Stomach (tissue), 9 donors: Measurements from ENCODE around the gene HESX1. TPM values are rescaled to one million over a fixed set of nuclear protein-coding genes. Genes with fewer than 3 reads are reported as not detected.

Experiments
- DNase-seq, 2 donors: peaks; one replicate each; pipeline versions ENCODE4 v3.0.0 to v3.0.0-alpha.2; 2013 to 2019
- H3K27ac ChIP-seq, 5 donors: fragments of 200-600 bp in 4 of 5; sonication (generic) in 4 of 5; one replicate each; pipeline ENCODE4 v1.5.1; 2013 to 2019; ENCODE audit warnings: mild to moderate bottlenecking in 1 of 5, moderate library complexity in 1 of 5
- H3K27me3 ChIP-seq, 3 donors: fragments of 200-600 bp; sonication (generic); one replicate each; pipeline ENCODE4 v1.5.1; 2017 to 2019; ENCODE audit warnings: mixed run types in 1 of 3
- H3K36me3 ChIP-seq, 4 donors: fragments of 200-600 bp; sonication (generic); 1 replicate in 3 of 4; 2 replicates in 1 of 4; pipeline ENCODE4 v1.5.1; 2016 to 2019
- H3K4me1 ChIP-seq, 4 donors: fragments of 200-600 bp; sonication (generic); one replicate each; pipeline ENCODE4 v1.5.1; 2016 to 2019
- H3K4me3 ChIP-seq, 4 donors: fragments of 200-600 bp; sonication (generic) in 3 of 4; one replicate each; pipeline ENCODE4 v1.5.1; 2016 to 2019; ENCODE audit warnings: mild to moderate bottlenecking in 1 of 4
- H3K9me3 ChIP-seq, 4 donors: fragments of 200-600 bp; sonication (generic); one replicate each; pipeline ENCODE4 v1.5.1; 2016 to 2019
- EP300 ChIP-seq: sonication (generic); formaldehyde crosslinking; IDR thresholded peaks from one replicate; pipeline ENCODE4 v1.6.1; 2017; ENCODE audit warnings: antibody characterized with exemption
- POLR2A ChIP-seq, 4 donors: fragments of 450-650 bp; IDR thresholded peaks; one replicate each; pipeline ENCODE4 v1.6.1; 2016; ENCODE audit warnings: antibody characterized with exemption in 4 of 4, control low read depth in 2 of 4, mild to moderate bottlenecking in 1 of 4, moderate library complexity in 1 of 4
- POLR2AphosphoS5 ChIP-seq, 3 donors: sonication (generic); formaldehyde crosslinking; IDR thresholded peaks; one replicate each; pipeline ENCODE4 v1.6.1; 2016; ENCODE audit warnings: antibody characterized with exemption in 3 of 3
- WGBS, 5 donors: extraction: QIAGEN DNeasy Blood & Tissue Kit in 3 of 5; methylation state at CpG; one replicate each; pipeline versions ENCODE4 v1.1.5 to v1.1.7; 2013 to 2018; 5-methylcytosine and 5-hydroxymethylcytosine counted together
- intact Hi-C: fragments of 100-400 bp; cut with DNase I; formaldehyde crosslinking; loops from one replicate; pipeline ENCODE4 v1.15.1; 2023; ENCODE audit warnings: low total_unique reads
- polyA plus RNA-seq, 3 donors: library from polyadenylated mRNA; stranded (reverse); fragments of 200-250 nt; gene quantifications; one replicate each; pipeline ENCODE4 v1.2.3, GENCODE V29; 2013
- total RNA-seq, 5 donors: library from RNA; depleted of rRNA; stranded (reverse); fragments of >200 nt; gene quantifications; one replicate each; pipeline versions ENCODE4 v1.1.0 to v1.2.3, GENCODE V29; 2014 to 2016
- TF ChIP-seq, protein P1 (sequence below), 7 experiments: fragments of 450-650 bp in 4 of 7; fragments of 200-600 bp in 3 of 7; sonication (generic) in 3 of 7; IDR thresholded peaks; one replicate each; pipeline ENCODE4 v1.5.1; 2016 to 2019; ENCODE audit warnings: antibody characterized with exemption in 7 of 7, control low read depth in 2 of 7, mild to moderate bottlenecking in 1 of 7
- donor health status: healthy with polysubstance abuse.
- donor health status: Bipolar disorder and iron deficiency.
- donor health status: healthy.

HESX1 gene
- total and polyA plus RNA-seq, 8 donors = 1.00 to 23.9 (median 2.3) TPM; not detected in 4

DNA sequence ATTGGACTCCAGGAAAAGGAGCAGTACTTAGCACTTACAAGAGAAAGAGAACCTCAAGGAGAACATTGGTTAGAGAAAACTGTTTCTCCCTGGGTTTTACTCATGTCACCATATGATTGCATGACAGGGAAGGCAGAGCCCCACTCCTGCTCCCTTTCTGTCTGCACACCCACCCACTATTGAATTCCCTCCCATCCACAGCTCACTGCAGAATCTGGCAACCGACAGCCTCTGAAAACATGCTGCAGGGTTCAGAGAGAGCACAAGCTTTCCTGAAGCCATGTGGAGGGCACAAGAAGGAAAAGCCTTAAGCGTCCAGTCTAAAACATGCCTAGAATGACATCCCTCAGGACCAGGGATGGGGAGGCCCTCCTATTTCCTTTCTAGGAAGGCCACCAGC is 31.6 kb downstream of the HESX1 start:
- no peak for DNase-seq
- H3K36me3 ChIP-seq = no peaks in the 10 kb centered on the region
- TF ChIP-seq EP300 (no peak), POLR2A (IDR thresholded peaks at IDR 0.05) (no peak), POLR2AphosphoS5 (IDR thresholded peaks at IDR 0.05) (no peak)
- TF ChIP-seq, protein P1, sequence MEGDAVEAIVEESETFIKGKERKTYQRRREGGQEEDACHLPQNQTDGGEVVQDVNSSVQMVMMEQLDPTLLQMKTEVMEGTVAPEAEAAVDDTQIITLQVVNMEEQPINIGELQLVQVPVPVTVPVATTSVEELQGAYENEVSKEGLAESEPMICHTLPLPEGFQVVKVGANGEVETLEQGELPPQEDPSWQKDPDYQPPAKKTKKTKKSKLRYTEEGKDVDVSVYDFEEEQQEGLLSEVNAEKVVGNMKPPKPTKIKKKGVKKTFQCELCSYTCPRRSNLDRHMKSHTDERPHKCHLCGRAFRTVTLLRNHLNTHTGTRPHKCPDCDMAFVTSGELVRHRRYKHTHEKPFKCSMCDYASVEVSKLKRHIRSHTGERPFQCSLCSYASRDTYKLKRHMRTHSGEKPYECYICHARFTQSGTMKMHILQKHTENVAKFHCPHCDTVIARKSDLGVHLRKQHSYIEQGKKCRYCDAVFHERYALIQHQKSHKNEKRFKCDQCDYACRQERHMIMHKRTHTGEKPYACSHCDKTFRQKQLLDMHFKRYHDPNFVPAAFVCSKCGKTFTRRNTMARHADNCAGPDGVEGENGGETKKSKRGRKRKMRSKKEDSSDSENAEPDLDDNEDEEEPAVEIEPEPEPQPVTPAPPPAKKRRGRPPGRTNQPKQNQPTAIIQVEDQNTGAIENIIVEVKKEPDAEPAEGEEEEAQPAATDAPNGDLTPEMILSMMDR (IDR thresholded peaks at IDR 0.05) = no peak
- no peaks in the 10 kb centered on the region for H3K9me3 ChIP-seq
- H3K27me3 ChIP-seq = peaks cover 0 to 36% (median 12%) of the 10 kb centered on the region in 3 donors
- no peak overlapping the region for H3K4me3 ChIP-seq
- no peak overlapping the region for H3K27ac ChIP-seq
- intact Hi-C loops = no loop called here
- WGBS, 5 donors = 54 to 77% (median 75%) methylated on average over 2 of the region's 2 CpGs
- peaks cover 12 to 33% (median 26%) of the 10 kb centered on the region in 4 donors for H3K4me1 ChIP-seq

- Histone ChIP-seq H3K4me1 (peaks cover 12 to 35% (median 26%) of the 10 kb centered on the region in 4 donors), H3K27me3 (peaks cover 0 to 45% (median 12%) of the 10 kb centered on the region in 3 donors), H3K27ac (no peak overlapping the region), H3K4me3 (no peak overlapping the region), H3K36me3 (no peaks in the 10 kb centered on the region), H3K9me3 (no peaks in the 10 kb centered on the region)
- no peak for DNase-seq
- intact Hi-C loops = no loop called here
- TF ChIP-seq, protein P1 (IDR thresholded peaks at IDR 0.05) = no peak
- TF ChIP-seq POLR2A (IDR thresholded peaks at IDR 0.05) (no peak), POLR2AphosphoS5 (IDR thresholded peaks at IDR 0.05) (no peak), EP300 (no peak)
- 52 to 72% (median 64%) methylated on average over 2 of the region's 2 CpGs for WGBS, 5 donors
Measured at GRCh38 chr3:57166660-57167059, 33.1 kb downstream of the HESX1 start.

DNA sequence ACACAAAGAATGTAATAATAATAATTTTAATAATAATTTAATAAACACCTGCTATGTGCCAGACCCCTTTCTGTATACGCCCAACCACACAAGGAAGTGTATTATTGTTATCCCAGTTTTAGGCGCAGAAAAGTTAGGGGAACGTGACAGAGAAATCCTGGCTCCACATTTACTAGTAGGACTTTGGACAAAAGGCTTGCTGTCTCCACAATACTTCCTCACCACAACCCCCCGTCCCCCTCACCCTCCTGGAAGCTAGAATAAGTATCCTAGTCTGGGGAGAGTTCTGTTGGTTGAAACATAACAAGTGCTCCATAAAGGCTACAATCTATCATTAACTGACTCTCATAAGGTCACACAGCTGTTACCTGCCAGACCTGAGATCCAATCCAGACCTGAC is 34.1 kb downstream of the HESX1 start:
- TF ChIP-seq EP300 (no peak), POLR2A (IDR thresholded peaks at IDR 0.05) (no peak), POLR2AphosphoS5 (IDR thresholded peaks at IDR 0.05) (no peak)
- TF ChIP-seq, protein P1 (IDR thresholded peaks at IDR 0.05) = no peak
- 9 to 22% (median 18%) methylated on average over 4 of the region's 4 CpGs for WGBS, 5 donors
- Histone ChIP-seq H3K27ac (no peak overlapping the region), H3K4me1 (peaks cover 12 to 43% (median 30%) of the 10 kb centered on the region in 4 donors), H3K9me3 (no peaks in the 10 kb centered on the region), H3K27me3 (peaks cover 0 to 45% (median 12%) of the 10 kb centered on the region in 3 donors), H3K4me3 (peak overlapping the region in 2 of 4 donors; percentile 76 to 89), H3K36me3 (no peaks in the 10 kb centered on the region)
- intact Hi-C loops = no loop called here
- no peak for DNase-seq

DNA sequence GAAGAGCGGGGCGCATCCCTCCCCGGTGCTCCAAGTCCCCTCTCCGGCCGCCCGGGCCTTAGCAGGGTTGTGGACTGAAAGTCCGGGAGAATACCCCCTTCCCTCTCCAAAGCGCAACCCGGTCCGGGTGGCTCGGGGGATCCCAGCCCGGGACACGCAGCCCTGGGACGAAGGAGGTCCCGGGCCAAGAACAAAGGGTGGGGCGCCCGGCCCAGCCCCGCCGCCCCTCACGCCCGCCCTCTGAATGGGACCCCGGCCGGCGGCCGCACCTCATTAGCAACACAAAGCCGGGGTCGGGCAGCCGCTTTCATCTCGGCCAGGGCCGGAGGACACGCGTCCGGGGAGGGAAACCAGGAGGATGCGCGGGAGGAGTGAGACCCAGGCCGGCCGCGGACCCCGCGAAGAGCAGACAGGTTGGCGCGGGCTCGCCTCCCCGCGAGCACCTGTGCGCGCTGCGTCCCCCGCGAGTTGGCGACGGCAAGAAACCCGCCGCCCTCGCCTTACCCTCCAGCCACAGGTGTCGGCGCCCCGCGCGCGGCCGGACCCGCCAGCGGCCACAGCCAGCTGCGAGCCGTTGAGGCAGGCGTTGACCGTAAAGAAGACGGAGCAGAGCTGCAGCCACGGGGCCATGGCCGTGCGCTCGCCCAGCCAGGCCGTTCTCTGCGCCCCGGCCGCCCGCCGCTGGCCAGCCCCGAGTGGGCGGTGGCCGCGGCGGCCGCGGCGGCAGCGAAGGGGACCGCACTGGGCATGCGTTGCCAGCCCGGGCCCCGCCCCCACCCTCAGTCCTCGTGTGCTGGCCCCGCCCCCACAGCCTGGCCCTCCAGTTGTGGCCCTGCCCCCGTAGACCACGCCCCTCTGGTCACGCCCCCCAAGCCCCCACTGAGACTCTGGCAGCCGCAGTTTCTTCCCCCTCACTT is 34.9 kb downstream of the HESX1 start, which contains the start of gene IL17RD:
Gene IL17RD, minus strand, starts transcription at position 697 of the 917 bp plus-strand sequence. Its CDS starts 67 bp downstream, at position 630.
- DNase-seq = peak; percentile 79 to 96
- WGBS, 5 donors = 0 to 1% (median 1%) methylated on average over 36 to 98 of the region's 98 CpGs
- no peaks in the 10 kb centered on the region for H3K9me3 ChIP-seq
- intact Hi-C loops = no loop called here
- H3K4me1 ChIP-seq = peaks cover 9 to 42% (median 29%) of the 10 kb centered on the region in 4 donors
- H3K27me3 ChIP-seq = peaks cover 0 to 45% (median 12%) of the 10 kb centered on the region in 3 donors
- TF ChIP-seq, protein P1 (IDR thresholded peaks at IDR 0.05) = no peak
- TF ChIP-seq POLR2A (IDR thresholded peaks at IDR 0.05) (no peak), POLR2AphosphoS5 (IDR thresholded peaks at IDR 0.05) (no peak), EP300 (no peak)
- peak within 1 kb of the TSS; percentile 76 to 97 (median 87) for H3K4me3 ChIP-seq
- peak within 1 kb of the TSS in 3 of 5 donors; percentile 43 to 78 (median 60) for H3K27ac ChIP-seq
- H3K36me3 ChIP-seq = no peaks in the 10 kb centered on the region
